Prostate gland (tissue), 2 donors: Measurements from ENCODE around the gene GREB1.

Experiments
- CTCF ChIP-seq, 4 experiments: fragments of 200-600 bp in 2 of 4; fragments of 450-650 bp in 2 of 4; sonication (generic) in 2 of 4; IDR thresholded peaks; 1 replicate in 3 of 4; 2 replicates in 1 of 4; pipeline ENCODE4 v1.5.1; 2016 to 2019; ENCODE audit warnings: antibody characterized with exemption in 4 of 4, mild to moderate bottlenecking in 2 of 4, moderate library complexity in 2 of 4
- POLR2A ChIP-seq: fragments of 450-650 bp; IDR thresholded peaks from one replicate; pipeline ENCODE4 v1.6.1; 2016; ENCODE audit warnings: antibody characterized with exemption, mild to moderate bottlenecking
- POLR2AphosphoS5 ChIP-seq: sonication (generic); formaldehyde crosslinking; IDR thresholded peaks from one replicate; pipeline ENCODE4 v1.6.1; 2017; ENCODE audit warnings: antibody characterized with exemption

GRCh38 chr2:11502740-11503292, 31.0 kb upstream of the GREB1 start:
- TF ChIP-seq CTCF (IDR thresholded peaks at IDR 0.05): no peak
- no peak for TF ChIP-seq POLR2A
- no peak for TF ChIP-seq POLR2AphosphoS5
